Measurements from ENCODE around the gene ANKRD33. TPM values are rescaled to one million over a fixed set of nuclear protein-coding genes. Genes with fewer than 3 reads are reported as not detected.

The ANKRD33 gene
- total and polyA plus RNA-seq, 2 of the 8 experiments (the other 6 are each of a cell fraction or from before 2014, with no cell fraction given), result 0.41 to 0.53 TPM

GRCh38 chr12:51867371-51867770, 20.5 kb upstream of the ANKRD33 start:
- Histone ChIP-seq H2AK5ac (ENCODE audit: low read depth, low read length) (peak overlapping the region; percentile 77; the same call in 1 of the 2 replicates), H3K56ac (replicated peaks; ENCODE audit: insufficient read length, low read depth, low read length) (no peak overlapping the region), H2AFZ (ENCODE audit: low read length) (no peak overlapping the region), H3K4me1 (replicated peaks in 1 of 4; ENCODE audit: control insufficient read depth in 3 of 4, insufficient read depth in 4 of 4, low read length in 3 of 4) (peaks cover 19 to 50% (median 41%) of the 10 kb centered on the region in 4 experiments), H3K23me2 (ENCODE audit: low read depth, low read length) (peaks cover 23% of the 10 kb centered on the region), H3K4me3 (ENCODE audit: extremely low read depth in 1 of 4, insufficient read depth in 2 of 4, low read depth in 3 of 4, low read length in 4 of 4) (no peak overlapping the region), H3K36me3 (ENCODE audit: control insufficient read depth in 2 of 4, insufficient read depth in 4 of 4, low read length in 3 of 4) (no peaks in the 10 kb centered on the region), H2BK120ac (replicated peaks; ENCODE audit: low read depth, low read length) (no peak overlapping the region), H3K79me1 (ENCODE audit: low read depth, low read length) (no peaks in the 10 kb centered on the region), H3K27me3 (replicated peaks in 1 of 4; ENCODE audit: control insufficient read depth in 3 of 4, extremely low read depth in 1 of 4, insufficient read depth in 3 of 4, low read length in 3 of 4) (peaks cover 0 to 29% (median 24%) of the 10 kb centered on the region in 4 experiments; a peak in 6 of 7 replicates), H3K27ac (ENCODE audit: low read depth, low read length) (no peak overlapping the region), H4K5ac (ENCODE audit: insufficient read length, low read depth, low read length) (no peak overlapping the region), H3K14ac (ENCODE audit: insufficient read length) (no peak overlapping the region), H4K20me1 (replicated peaks in 1 of 2; ENCODE audit: control insufficient read depth in 1 of 2, insufficient read depth in 2 of 2, low read length in 2 of 2) (no peaks in the 10 kb centered on the region), H3K79me2 (ENCODE audit: control insufficient read depth in 1 of 2, insufficient read depth in 2 of 2, low read length in 2 of 2) (no peaks in the 10 kb centered on the region), H3K18ac (ENCODE audit: extremely low read depth, low read length) (no peak overlapping the region), H4K8ac (ENCODE audit: extremely low read depth, insufficient read depth, low read length) (no peak overlapping the region), H4K91ac (replicated peaks; ENCODE audit: insufficient read length, low read length) (no peak overlapping the region), H3K4ac (replicated peaks; ENCODE audit: insufficient read length, low read depth, low read length) (no peak overlapping the region), H2BK20ac (ENCODE audit: low read length) (no peak overlapping the region), H3K9me3 (ENCODE audit: insufficient read depth in 2 of 2, low read depth in 1 of 2, low read length in 1 of 2) (no peaks in the 10 kb centered on the region), H2BK12ac (ENCODE audit: low read depth, low read length) (no peak overlapping the region), H3K4me2 (ENCODE audit: insufficient read depth in 1 of 2, low read depth in 2 of 2, low read length in 2 of 2) (no peak overlapping the region; a peak in 1 of 4 replicates), H3K9ac (replicated peaks in 1 of 4; ENCODE audit: extremely low read depth in 1 of 4, low read depth in 3 of 4, low read length in 3 of 4) (no peak overlapping the region), H3K23ac (ENCODE audit: insufficient read length) (no peak overlapping the region), H2BK15ac (ENCODE audit: low read length) (no peak overlapping the region; the same call in 1 of the 2 replicates), H2BK5ac (ENCODE audit: low read depth, low read length) (no peak overlapping the region; the same call in 1 of the 2 replicates)
- FAIRE-seq (no peak), DNase-seq (ENCODE audit: low read depth in 1 of 2, low spot score in 2 of 2) (no peak)
- ChIA-PET CTCF (ENCODE audit: partially characterized antibody) (interaction anchor here (0.9 to 10.6 kb wide), 7 partner anchors 8 to 52 kb away, joined by 3 to 132 read pairs (median 4); a partner anchor contains a TSS), POLR2A (ENCODE audit: partially characterized antibody) (interaction anchor here (0.6 to 11.2 kb wide), 6 partner anchors 11 to 56 kb away, joined by 3 to 107 read pairs (median 3); partner anchors contain the start of gene FIGNL2)
- no peak for TF ChIP-seq TCF12 (IDR thresholded peaks at IDR 0.05; ENCODE audit: low read depth, low read length)
- no peak for TF ChIP-seq SP2 (IDR thresholded peaks at IDR 0.05; ENCODE audit: low read length)
- no peak for TF ChIP-seq KDM1A (IDR thresholded peaks at IDR 0.05; ENCODE audit: borderline replicate concordance, low read length)
- no peak for TF ChIP-seq TEAD4 (IDR thresholded peaks at IDR 0.05; ENCODE audit: low read depth, low read length)
- no peak for TF ChIP-seq ATF3 (IDR thresholded peaks at IDR 0.05; ENCODE audit: insufficient read depth, low read depth, low read length)
- TF ChIP-seq CTCF (IDR thresholded peaks at IDR 0.05; ENCODE audit: control extremely low read depth in 1 of 3, insufficient read depth in 1 of 3, low read depth in 1 of 3, low read length in 3 of 3), result no peak
- no peak for TF ChIP-seq CHD1 (IDR thresholded peaks at IDR 0.05; ENCODE audit: low read depth, low read length)
- TF ChIP-seq ZNF274 (IDR thresholded peaks at IDR 0.05; ENCODE audit: borderline replicate concordance, extremely low read depth, low read length), result no peak
- no peak for TF ChIP-seq ASH2L (IDR thresholded peaks at IDR 0.05; ENCODE audit: low read length)
- TF ChIP-seq SP1 (IDR thresholded peaks at IDR 0.05; ENCODE audit: low read depth, low read length), result no peak
- no peak for TF ChIP-seq SUZ12 (IDR thresholded peaks at IDR 0.05; ENCODE audit: low read length)

Data from H1 (cell line).